Adrenal gland (tissue), 12 donors: Measurements from ENCODE around the gene DPP6. TPM values are rescaled to one million over a fixed set of nuclear protein-coding genes. Genes with fewer than 3 reads are reported as not detected.

Experiments used
- DNase-seq, 7 donors: peaks; one replicate each; pipeline ENCODE4 v3.0.0-alpha.2; 2019 to 2020
- H3K27ac ChIP-seq, 5 donors: fragments of 200-600 bp; sonication (generic) in 4 of 5; 1 replicate in 3 of 5; 2 replicates in 2 of 5; pipeline versions ENCODE4 v1.5.1 to v1.8.0; 2016 to 2020; ENCODE audit warnings: mild to moderate bottlenecking in 1 of 5
- H3K27me3 ChIP-seq: fragments of 200-600 bp; 2 replicates; pipeline ENCODE4 v1.8.0; 2021
- H3K36me3 ChIP-seq, 2 donors: fragments of 200-600 bp; replicated peaks in 1 of 2; 1 replicate in 1 of 2; 2 replicates in 1 of 2; pipeline versions ENCODE4 v1.5.1 to v1.8.0; 2018 to 2022
- H3K4me1 ChIP-seq, 2 donors: fragments of 200-600 bp; replicated peaks in 1 of 2; 1 replicate in 1 of 2; 2 replicates in 1 of 2; pipeline versions ENCODE4 v1.5.1 to v1.8.0; 2018 to 2021
- H3K4me3 ChIP-seq, 4 donors: fragments of 200-600 bp; sonication (generic) in 3 of 4; one replicate each; pipeline ENCODE4 v1.5.1; 2016 to 2018
- H3K9me3 ChIP-seq, 3 donors: fragments of 200-600 bp; sonication (generic) in 1 of 3; replicated peaks in 1 of 3; 1 replicate in 2 of 3; 2 replicates in 1 of 3; pipeline versions ENCODE4 v1.5.1 to v1.8.0; 2016 to 2021
- POLR2A ChIP-seq, 2 donors: fragments of 450-650 bp; IDR thresholded peaks; one replicate each; pipeline ENCODE4 v1.6.1; 2017; ENCODE audit warnings: antibody characterized with exemption in 2 of 2, mild to moderate bottlenecking in 2 of 2, moderate library complexity in 1 of 2
- WGBS, 4 donors: extraction: QIAGEN DNeasy Blood & Tissue Kit in 2 of 4; methylation state at CpG; one replicate each; pipeline versions ENCODE4 v1.1.5 to v1.1.7; 2013 to 2017; 5-methylcytosine and 5-hydroxymethylcytosine counted together
- intact Hi-C, 2 donors: fragments of 100-400 bp; cut with DNase I; formaldehyde crosslinking; loops; one replicate each; pipeline versions ENCODE4 v1.14.1 to v1.15.0; 2022 to 2023
- polyA plus RNA-seq, 3 donors: library from polyadenylated mRNA; stranded (reverse); fragments of 200-250 nt in 2 of 3; fragments of 350-450 nt in 1 of 3; fragmentation: Illumina TruSeq in 1 of 3; extraction: RNeasy Lipid Tissue Mini Kit (QIAGEN cat#74804) in 1 of 3; gene quantifications; one replicate each; pipeline ENCODE4 v1.2.3, GENCODE V29; 2013 to 2014
- total RNA-seq, 9 donors: library from RNA; depleted of rRNA in 4 of 9; stranded (reverse); fragments of >200 nt in 4 of 9; fragments of 120-200 nt in 1 of 9; fragmentation: NEBNext Ultra II Directional in 1 of 9; extraction: Animal tissue kit (Norgen Biotek cat#: 25700) in 1 of 9; gene quantifications; one replicate each; pipeline versions ENCODE4 v1.1.0 to v1.2.4, GENCODE V29; 2013 to 2023
- TF ChIP-seq, protein P1 (sequence below), 6 experiments: fragments of 450-650 bp in 4 of 6; fragments of 200-600 bp in 2 of 6; sonication (generic) in 1 of 6; IDR thresholded peaks; 1 replicate in 5 of 6; 2 replicates in 1 of 6; pipeline versions ENCODE4 v1.5.1 to v1.8.0; 2016 to 2021; ENCODE audit warnings: antibody characterized with exemption in 6 of 6, mild to moderate bottlenecking in 2 of 6, moderate library complexity in 1 of 6
- donor health status: healthy with polysubstance abuse.
- donor health status: Bipolar disorder and iron deficiency.
- donor health status: DM: yes; HTN: yes; CAD: no.
- donor health status: DM: no; HTN: no; CAD: no.
- donor health status: DM: no; HTN: no; CAD: no.
- donor health status: DM: yes; HTN: yes; CAD: no.

Gene DPP6
- total and polyA plus RNA-seq, 12 donors: 0.39 to 13.1 (median 5.1) TPM

DNA sequence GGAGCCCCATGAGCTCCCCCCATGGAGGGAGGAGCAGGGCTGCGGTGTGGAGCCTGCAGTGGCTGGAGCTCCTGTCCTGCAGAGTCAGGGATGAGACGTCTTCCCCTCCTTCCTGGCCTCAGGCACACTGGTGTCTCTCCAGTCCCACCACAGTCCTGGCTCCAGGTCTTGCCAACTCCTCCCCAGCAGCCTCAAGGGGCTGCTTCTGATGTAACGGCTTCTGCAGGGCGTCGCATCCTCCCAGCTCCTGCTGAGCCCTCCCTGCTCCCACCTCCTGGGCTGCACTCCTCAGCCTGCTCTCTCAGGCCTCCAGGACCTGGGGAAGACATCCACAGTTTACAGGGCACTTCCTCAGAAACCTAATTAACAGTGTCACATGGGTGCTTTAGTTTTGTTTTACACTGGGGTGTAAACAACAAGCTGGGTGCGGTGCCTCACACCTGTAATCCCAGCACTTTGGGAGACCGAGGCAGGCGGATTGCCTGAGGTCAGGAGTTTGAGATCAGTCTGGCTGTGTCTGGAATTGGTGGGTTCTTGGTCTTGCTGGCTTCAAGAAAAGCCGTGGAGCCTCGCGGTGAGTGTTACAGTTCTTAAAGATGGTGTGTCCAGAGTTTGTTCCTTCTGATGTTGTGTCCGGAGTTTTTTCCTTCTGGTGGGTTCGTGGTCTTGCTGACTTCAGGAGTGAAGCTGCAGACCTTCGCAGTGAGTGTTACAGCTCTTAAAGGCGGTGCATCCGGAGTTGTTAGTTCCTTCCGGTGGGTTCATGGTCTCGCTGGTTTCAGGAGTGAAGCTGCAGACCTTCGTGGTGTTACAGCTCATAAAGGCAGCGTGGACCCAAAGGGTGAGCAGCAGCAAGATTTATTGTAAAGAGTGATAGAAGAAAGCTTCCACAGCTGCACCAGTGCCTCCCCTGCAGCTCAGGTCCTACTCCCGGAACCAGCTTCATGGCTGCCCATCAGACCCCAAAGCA is 855.7 kb downstream of the DPP6 start:
- Histone ChIP-seq H3K36me3 (no peaks in the 10 kb centered on the region), H3K9me3 (no peaks in the 10 kb centered on the region), H3K27me3 (no peaks in the 10 kb centered on the region), H3K27ac (no peak overlapping the region), H3K4me1 (no peaks in the 10 kb centered on the region), H3K4me3 (no peak overlapping the region)
- DNase-seq: no peak
- intact Hi-C loops: no loop called here
- 69 to 83% (median 71%) methylated on average over 15 to 21 of the region's 21 CpGs for WGBS, 4 donors
- TF ChIP-seq, protein P1, sequence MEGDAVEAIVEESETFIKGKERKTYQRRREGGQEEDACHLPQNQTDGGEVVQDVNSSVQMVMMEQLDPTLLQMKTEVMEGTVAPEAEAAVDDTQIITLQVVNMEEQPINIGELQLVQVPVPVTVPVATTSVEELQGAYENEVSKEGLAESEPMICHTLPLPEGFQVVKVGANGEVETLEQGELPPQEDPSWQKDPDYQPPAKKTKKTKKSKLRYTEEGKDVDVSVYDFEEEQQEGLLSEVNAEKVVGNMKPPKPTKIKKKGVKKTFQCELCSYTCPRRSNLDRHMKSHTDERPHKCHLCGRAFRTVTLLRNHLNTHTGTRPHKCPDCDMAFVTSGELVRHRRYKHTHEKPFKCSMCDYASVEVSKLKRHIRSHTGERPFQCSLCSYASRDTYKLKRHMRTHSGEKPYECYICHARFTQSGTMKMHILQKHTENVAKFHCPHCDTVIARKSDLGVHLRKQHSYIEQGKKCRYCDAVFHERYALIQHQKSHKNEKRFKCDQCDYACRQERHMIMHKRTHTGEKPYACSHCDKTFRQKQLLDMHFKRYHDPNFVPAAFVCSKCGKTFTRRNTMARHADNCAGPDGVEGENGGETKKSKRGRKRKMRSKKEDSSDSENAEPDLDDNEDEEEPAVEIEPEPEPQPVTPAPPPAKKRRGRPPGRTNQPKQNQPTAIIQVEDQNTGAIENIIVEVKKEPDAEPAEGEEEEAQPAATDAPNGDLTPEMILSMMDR (IDR thresholded peaks at IDR 0.05): no peak
- no peak for TF ChIP-seq POLR2A (IDR thresholded peaks at IDR 0.05)

GRCh38 chr7:154909241-154910105 is 857.3 kb downstream of the DPP6 start:
- TF ChIP-seq, protein P1 (IDR thresholded peaks at IDR 0.05): no peak
- no peak for TF ChIP-seq POLR2A (IDR thresholded peaks at IDR 0.05)
- Histone ChIP-seq H3K4me1 (peaks cover 0 to 6% of the 10 kb centered on the region in 2 donors), H3K4me3 (no peak overlapping the region), H3K27me3 (peaks cover 5% of the 10 kb centered on the region), H3K27ac (no peak overlapping the region), H3K9me3 (no peaks in the 10 kb centered on the region), H3K36me3 (no peaks in the 10 kb centered on the region)
- 68 to 83% (median 76%) methylated on average over 25 to 26 of the region's 26 CpGs for WGBS, 4 donors
- intact Hi-C loops: loop anchor here in 1 of 2 donors (10.0 kb wide), 1 partner anchor 285 kb away; no protein-coding TSS in a partner anchor
- DNase-seq: no peak

GRCh38 chr7:154910125-154910524 is 857.9 kb downstream of the DPP6 start:
- Histone ChIP-seq H3K4me3 (no peak overlapping the region), H3K9me3 (no peaks in the 10 kb centered on the region), H3K27ac (no peak overlapping the region), H3K4me1 (peaks cover 0 to 7% of the 10 kb centered on the region in 2 donors), H3K27me3 (peaks cover 11% of the 10 kb centered on the region), H3K36me3 (no peaks in the 10 kb centered on the region)
- DNase-seq: no peak
- 67 to 80% (median 79%) methylated on average over 1 to 4 of the region's 4 CpGs; no CpG with 5 or more reads in 1 of the 4 donors for WGBS, 4 donors
- no peak for TF ChIP-seq POLR2A (IDR thresholded peaks at IDR 0.05)
- TF ChIP-seq, protein P1 (IDR thresholded peaks at IDR 0.05): no peak
- intact Hi-C loops: loop anchor here in 1 of 2 donors (10.0 kb wide), 1 partner anchor 285 kb away; no protein-coding TSS in a partner anchor

GRCh38 chr7:154910977-154911376 is 858.8 kb downstream of the DPP6 start:
- Histone ChIP-seq H3K36me3 (no peaks in the 10 kb centered on the region), H3K27ac (no peak overlapping the region), H3K4me1 (peaks cover 0 to 7% of the 10 kb centered on the region in 2 donors), H3K9me3 (no peaks in the 10 kb centered on the region), H3K4me3 (no peak overlapping the region), H3K27me3 (peaks cover 12% of the 10 kb centered on the region)
- no peak for DNase-seq
- intact Hi-C loops: loop anchor here in 1 of 2 donors (10.0 kb wide), 1 partner anchor 284 kb away; no protein-coding TSS in a partner anchor
- WGBS, 4 donors: 82 to 98% (median 90%) methylated on average over 4 of the region's 4 CpGs
- TF ChIP-seq POLR2A (IDR thresholded peaks at IDR 0.05): no peak
- TF ChIP-seq, protein P1 (IDR thresholded peaks at IDR 0.05): no peak
